ENCODE measurements around the gene TULP3.
A peak's percentile ranks its signal among the peaks of the same experiment; 100 is the strongest.

Gene TULP3

GRCh38 chr12:2970744-2971143 lies 80.1 kb downstream of the TULP3 start:
- peak in 1 of 2 experiments; percentile 27 for DNase-seq (ENCODE audit: low read depth in 1 of 2, low spot score in 1 of 2)
- in situ Hi-C loops (cut with HindIII; ENCODE audit: low pct_unique_long_range_greater_than_20kb, low sequenced_read_pairs) = no loop called here
- no peak for TF ChIP-seq JUND (IDR thresholded peaks at IDR 0.05; ENCODE audit: low read depth)

- in situ Hi-C loops (cut with HindIII; ENCODE audit: low pct_unique_long_range_greater_than_20kb, low sequenced_read_pairs) = no loop called here
- no peak for DNase-seq (ENCODE audit: low read depth in 1 of 2, low spot score in 1 of 2)
- TF ChIP-seq JUND (IDR thresholded peaks at IDR 0.05; ENCODE audit: low read depth) = no peak
Measured at GRCh38 chr12:2973566-2973965, 82.9 kb downstream of the TULP3 start.

GRCh38 chr12:2974560-2974971 lies 83.9 kb downstream of the TULP3 start:
- peak in 1 of 2 experiments; percentile 32 for DNase-seq (ENCODE audit: low read depth in 1 of 2, low spot score in 1 of 2)
- in situ Hi-C loops (cut with HindIII; ENCODE audit: low pct_unique_long_range_greater_than_20kb, low sequenced_read_pairs) = no loop called here
- TF ChIP-seq JUND (IDR thresholded peaks at IDR 0.05; ENCODE audit: low read depth) = no peak

GRCh38 chr12:2976581-2976996 lies 85.9 kb downstream of the TULP3 start:
- no peak for TF ChIP-seq JUND (IDR thresholded peaks at IDR 0.05; ENCODE audit: low read depth)
- DNase-seq (ENCODE audit: low read depth in 1 of 2, low spot score in 1 of 2) = no peak
- in situ Hi-C loops (cut with HindIII; ENCODE audit: low pct_unique_long_range_greater_than_20kb, low sequenced_read_pairs) = no loop called here

- TF ChIP-seq JUND (IDR thresholded peaks at IDR 0.05; ENCODE audit: low read depth) = no peak
- peak; percentile 53 to 64 for DNase-seq (ENCODE audit: low read depth in 1 of 2, low spot score in 1 of 2)
- in situ Hi-C loops (cut with HindIII; ENCODE audit: low pct_unique_long_range_greater_than_20kb, low sequenced_read_pairs) = no loop called here
Measured at GRCh38 chr12:2977776-2978175, 87.1 kb downstream of the TULP3 start.

GRCh38 chr12:2979806-2980205 lies 89.1 kb downstream of the TULP3 start:
- TF ChIP-seq JUND (IDR thresholded peaks at IDR 0.05; ENCODE audit: low read depth) = no peak
- in situ Hi-C loops (cut with HindIII; ENCODE audit: low pct_unique_long_range_greater_than_20kb, low sequenced_read_pairs) = no loop called here
- DNase-seq (ENCODE audit: low read depth in 1 of 2, low spot score in 1 of 2) = no peak

- no peak for DNase-seq (ENCODE audit: low read depth in 1 of 2, low spot score in 1 of 2)
- in situ Hi-C loops (cut with HindIII; ENCODE audit: low pct_unique_long_range_greater_than_20kb, low sequenced_read_pairs) = no loop called here
Measured at GRCh38 chr12:2980630-2981029, 89.9 kb downstream of the TULP3 start.

GRCh38 chr12:2982361-2982760 lies 91.7 kb downstream of the TULP3 start:
- no peak for DNase-seq (ENCODE audit: low read depth in 1 of 2, low spot score in 1 of 2)
- in situ Hi-C loops (cut with HindIII; ENCODE audit: low pct_unique_long_range_greater_than_20kb, low sequenced_read_pairs) = no loop called here
- TF ChIP-seq JUND (IDR thresholded peaks at IDR 0.05; ENCODE audit: low read depth) = no peak

More at GRCh38 chr12:2980630-2981029, 89.9 kb downstream of the TULP3 start:
- TF ChIP-seq JUND (IDR thresholded peaks at IDR 0.05; ENCODE audit: low read depth) = no peak

- TF ChIP-seq JUND (IDR thresholded peaks at IDR 0.05; ENCODE audit: low read depth) = no peak
- DNase-seq (ENCODE audit: low read depth in 1 of 2, low spot score in 1 of 2) = no peak
- in situ Hi-C loops (cut with HindIII; ENCODE audit: low pct_unique_long_range_greater_than_20kb, low sequenced_read_pairs) = no loop called here
Measured at GRCh38 chr12:2984249-2984648, 93.6 kb downstream of the TULP3 start.

GRCh38 chr12:2984698-2985097 lies 94.0 kb downstream of the TULP3 start:
- DNase-seq (ENCODE audit: low read depth in 1 of 2, low spot score in 1 of 2) = no peak
- TF ChIP-seq JUND (IDR thresholded peaks at IDR 0.05; ENCODE audit: low read depth) = no peak
- in situ Hi-C loops (cut with HindIII; ENCODE audit: low pct_unique_long_range_greater_than_20kb, low sequenced_read_pairs) = no loop called here

GRCh38 chr12:2986876-2987275 lies 96.2 kb downstream of the TULP3 start:
- in situ Hi-C loops (cut with HindIII; ENCODE audit: low pct_unique_long_range_greater_than_20kb, low sequenced_read_pairs) = no loop called here
- no peak for TF ChIP-seq JUND (IDR thresholded peaks at IDR 0.05; ENCODE audit: low read depth)
- no peak for DNase-seq (ENCODE audit: low read depth in 1 of 2, low spot score in 1 of 2)

- in situ Hi-C loops (cut with HindIII; ENCODE audit: low pct_unique_long_range_greater_than_20kb, low sequenced_read_pairs) = no loop called here
- TF ChIP-seq JUND (IDR thresholded peaks at IDR 0.05; ENCODE audit: low read depth) = no peak
- no peak for DNase-seq (ENCODE audit: low read depth in 1 of 2, low spot score in 1 of 2)
Measured at GRCh38 chr12:2988494-2988893, 97.8 kb downstream of the TULP3 start.
